ENCODE results near the gene TMPRSS4.

DNA sequence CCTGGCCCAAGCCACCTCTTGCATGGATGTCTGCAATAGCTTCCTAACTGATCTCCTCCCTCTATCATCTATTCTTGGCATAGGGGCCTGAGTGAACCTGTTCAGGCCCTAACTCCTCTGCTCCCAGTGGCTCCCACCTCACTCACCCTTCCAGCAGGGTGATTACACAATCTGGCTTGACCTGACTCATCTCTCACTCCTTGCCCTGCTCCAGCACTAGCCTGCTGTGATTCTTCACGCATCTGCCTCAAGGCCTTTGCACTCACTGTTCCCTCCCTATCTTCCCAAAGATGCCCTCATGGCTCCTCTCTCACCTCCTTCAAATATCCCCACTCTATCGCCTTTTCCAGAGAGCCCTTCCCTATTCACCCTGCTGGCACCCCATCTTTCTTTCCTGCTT is 65.2 kb downstream of the TMPRSS4 start:
- no peak for TF ChIP-seq POLR2A (IDR thresholded peaks at IDR 0.05; ENCODE audit: borderline replicate concordance, extremely low read depth, insufficient read depth, insufficient read length)
- TF ChIP-seq SIN3A (IDR thresholded peaks at IDR 0.05; ENCODE audit: low read depth): no peak
- TF ChIP-seq CTCF (IDR thresholded peaks at IDR 0.05 in 2 of 3, conservative IDR thresholded peaks at IDR 0.05 in 1 of 3; ENCODE audit: borderline replicate concordance in 1 of 3, insufficient read depth in 1 of 3, low read depth in 2 of 3, low read length in 2 of 3): no peak
- TF ChIP-seq, protein P1, sequence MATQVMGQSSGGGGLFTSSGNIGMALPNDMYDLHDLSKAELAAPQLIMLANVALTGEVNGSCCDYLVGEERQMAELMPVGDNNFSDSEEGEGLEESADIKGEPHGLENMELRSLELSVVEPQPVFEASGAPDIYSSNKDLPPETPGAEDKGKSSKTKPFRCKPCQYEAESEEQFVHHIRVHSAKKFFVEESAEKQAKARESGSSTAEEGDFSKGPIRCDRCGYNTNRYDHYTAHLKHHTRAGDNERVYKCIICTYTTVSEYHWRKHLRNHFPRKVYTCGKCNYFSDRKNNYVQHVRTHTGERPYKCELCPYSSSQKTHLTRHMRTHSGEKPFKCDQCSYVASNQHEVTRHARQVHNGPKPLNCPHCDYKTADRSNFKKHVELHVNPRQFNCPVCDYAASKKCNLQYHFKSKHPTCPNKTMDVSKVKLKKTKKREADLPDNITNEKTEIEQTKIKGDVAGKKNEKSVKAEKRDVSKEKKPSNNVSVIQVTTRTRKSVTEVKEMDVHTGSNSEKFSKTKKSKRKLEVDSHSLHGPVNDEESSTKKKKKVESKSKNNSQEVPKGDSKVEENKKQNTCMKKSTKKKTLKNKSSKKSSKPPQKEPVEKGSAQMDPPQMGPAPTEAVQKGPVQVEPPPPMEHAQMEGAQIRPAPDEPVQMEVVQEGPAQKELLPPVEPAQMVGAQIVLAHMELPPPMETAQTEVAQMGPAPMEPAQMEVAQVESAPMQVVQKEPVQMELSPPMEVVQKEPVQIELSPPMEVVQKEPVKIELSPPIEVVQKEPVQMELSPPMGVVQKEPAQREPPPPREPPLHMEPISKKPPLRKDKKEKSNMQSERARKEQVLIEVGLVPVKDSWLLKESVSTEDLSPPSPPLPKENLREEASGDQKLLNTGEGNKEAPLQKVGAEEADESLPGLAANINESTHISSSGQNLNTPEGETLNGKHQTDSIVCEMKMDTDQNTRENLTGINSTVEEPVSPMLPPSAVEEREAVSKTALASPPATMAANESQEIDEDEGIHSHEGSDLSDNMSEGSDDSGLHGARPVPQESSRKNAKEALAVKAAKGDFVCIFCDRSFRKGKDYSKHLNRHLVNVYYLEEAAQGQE (IDR thresholded peaks at IDR 0.05; ENCODE audit: low read depth): no peak
- TF ChIP-seq EZH2 (IDR thresholded peaks at IDR 0.05): no peak
- no peak for TF ChIP-seq ATF3 (IDR thresholded peaks at IDR 0.05)
- no peak for TF ChIP-seq RAD21 (IDR thresholded peaks at IDR 0.05; ENCODE audit: low read depth)
- TF ChIP-seq SRF (IDR thresholded peaks at IDR 0.05; ENCODE audit: low read depth): no peak
- peak; percentile 60; the same call in 1 of the 2 replicates for TF ChIP-seq CEBPB (IDR thresholded peaks at IDR 0.05; ENCODE audit: low read depth)
- no peak for TF ChIP-seq TCF7L2 (IDR thresholded peaks at IDR 0.05; ENCODE audit: borderline replicate concordance, extremely low read depth, insufficient read depth, insufficient read length)

All from HCT116 (cell line).